Measurements from ENCODE around the gene PRDM16. TPM values are rescaled to one million over a fixed set of nuclear protein-coding genes. Genes with fewer than 3 reads are reported as not detected.

The PRDM16 gene
- total RNA-seq, 1 donor from 2014 or later, result 5.6 TPM

- Histone ChIP-seq H3K36me3 (ENCODE audit: control insufficient read depth, insufficient read depth, low read length) (no peaks in the 10 kb centered on the region), H3K4me3 (ENCODE audit: low read depth, low read length) (no peak overlapping the region), H3K27me3 (ENCODE audit: control insufficient read depth, insufficient read depth, low read length) (peaks cover 18% of the 10 kb centered on the region)
- no peak for TF ChIP-seq CTCF (IDR thresholded peaks at IDR 0.05; ENCODE audit: insufficient read depth, low read length, poor library complexity, severe bottlenecking)
- no peak for DNase-seq (ENCODE audit: low read depth)
Observed at GRCh38 chr1:3168678-3169077, 99.7 kb downstream of the PRDM16 start.

DNA sequence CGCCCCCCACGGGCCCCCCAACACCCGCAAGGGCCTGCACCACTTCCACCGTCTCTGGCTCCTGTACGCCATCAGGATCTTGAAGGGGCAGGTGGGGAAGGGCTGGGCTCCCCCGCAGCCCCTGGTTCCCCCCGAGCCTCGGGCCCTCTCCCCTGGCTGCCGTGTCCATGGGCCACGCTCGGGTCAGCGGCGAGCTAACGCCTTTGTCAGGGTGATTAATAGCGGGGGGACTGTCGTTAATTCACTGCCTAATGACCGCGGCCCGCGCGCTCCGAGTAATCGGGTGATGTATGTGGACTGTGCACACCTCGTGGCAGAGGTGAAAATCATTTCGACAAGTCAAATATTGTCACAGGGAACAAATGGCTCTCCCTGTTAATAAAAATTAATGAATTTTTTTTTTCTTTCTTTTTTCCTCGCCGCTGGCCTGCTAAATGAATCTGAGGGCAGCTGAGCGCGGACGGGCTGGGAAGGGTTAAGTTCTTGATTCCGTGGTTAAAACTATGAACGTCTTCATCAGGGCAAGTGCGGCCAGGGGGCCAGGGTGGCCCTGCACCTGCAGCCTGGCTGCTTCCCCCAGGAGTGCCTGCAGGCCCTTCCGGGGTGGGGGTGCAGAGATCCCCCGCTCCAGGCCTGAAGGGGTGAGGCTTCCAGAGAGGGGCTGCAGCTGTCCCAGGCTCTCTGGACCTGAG lies 100.8 kb downstream of the PRDM16 start:
- no peak for TF ChIP-seq CTCF (IDR thresholded peaks at IDR 0.05; ENCODE audit: insufficient read depth, low read length, poor library complexity, severe bottlenecking)
- Histone ChIP-seq H3K27me3 (ENCODE audit: control insufficient read depth, insufficient read depth, low read length) (peaks cover 18% of the 10 kb centered on the region), H3K36me3 (ENCODE audit: control insufficient read depth, insufficient read depth, low read length) (no peaks in the 10 kb centered on the region), H3K4me3 (ENCODE audit: low read depth, low read length) (no peak overlapping the region)
- DNase-seq (ENCODE audit: low read depth), result no peak

DNA sequence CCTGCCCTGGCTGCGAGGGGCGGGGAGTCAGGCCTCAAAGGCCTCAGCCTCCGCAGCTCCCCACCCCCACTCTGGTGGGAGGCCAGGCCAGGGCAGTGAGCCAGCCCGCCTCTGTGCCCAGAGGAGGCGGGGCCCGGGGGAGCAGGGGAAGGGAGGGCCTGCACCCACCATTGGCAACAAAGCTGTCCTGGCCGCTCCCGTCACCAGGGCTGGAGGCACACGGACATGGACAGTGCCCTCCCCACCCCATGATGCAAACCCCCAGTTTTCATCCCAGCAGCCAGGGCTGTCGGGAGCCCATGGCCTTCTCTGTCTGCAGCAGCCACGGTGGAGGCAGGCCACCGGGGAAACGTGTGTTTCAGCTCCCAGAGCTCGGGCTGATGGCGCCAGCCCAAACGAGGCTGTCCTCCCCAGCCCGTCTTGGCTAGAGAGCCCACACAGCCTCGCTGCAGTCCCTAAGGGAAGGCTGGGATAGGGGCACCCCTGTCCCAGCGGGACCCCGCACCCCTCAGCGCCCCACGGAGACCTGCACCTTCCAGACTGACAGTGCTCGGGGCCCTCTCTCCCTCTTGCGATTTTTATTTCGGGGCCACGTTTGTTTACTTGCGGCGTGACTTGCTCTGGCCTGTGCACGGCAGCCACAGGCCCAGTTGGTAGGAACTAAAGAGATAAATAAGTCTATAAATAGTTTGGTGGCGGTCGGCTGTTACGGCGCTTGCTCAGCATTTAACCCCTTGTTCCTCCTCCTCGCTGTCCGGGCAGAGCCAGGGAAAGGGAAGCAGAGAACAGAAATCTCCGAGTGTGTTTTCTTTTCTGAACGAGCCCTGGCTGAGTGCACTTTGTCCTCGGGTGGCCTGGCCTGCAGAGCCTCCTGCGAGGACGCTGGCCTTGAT lies 101.8 kb downstream of the PRDM16 start:
- TF ChIP-seq CTCF (IDR thresholded peaks at IDR 0.05; ENCODE audit: insufficient read depth, low read length, poor library complexity, severe bottlenecking), result no peak
- Histone ChIP-seq H3K4me3 (ENCODE audit: low read depth, low read length) (no peak overlapping the region), H3K27me3 (ENCODE audit: control insufficient read depth, insufficient read depth, low read length) (peaks cover 18% of the 10 kb centered on the region), H3K36me3 (ENCODE audit: control insufficient read depth, insufficient read depth, low read length) (no peaks in the 10 kb centered on the region)
- DNase-seq (ENCODE audit: low read depth), result no peak

DNA sequence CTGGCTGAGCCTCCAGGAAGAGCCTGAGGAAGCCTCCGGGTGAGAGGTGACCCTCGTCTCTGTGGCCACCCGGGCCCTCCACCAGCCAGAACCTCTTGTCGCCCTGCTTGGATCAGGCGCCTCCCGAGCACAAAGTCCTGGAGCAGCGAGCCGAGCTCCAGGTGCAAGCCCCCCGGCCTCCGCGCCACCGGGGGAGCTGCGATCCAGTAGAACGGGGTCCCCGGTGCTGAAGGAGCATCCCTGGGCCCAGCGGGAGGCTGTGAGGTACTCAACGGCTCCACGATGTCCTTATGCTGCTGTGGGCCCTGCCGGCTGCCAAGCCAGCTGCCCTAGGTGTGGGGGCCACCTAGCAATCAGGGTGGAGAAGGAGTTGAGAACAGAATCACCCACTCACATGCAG lies 102.8 kb downstream of the PRDM16 start:
- H3K27me3 ChIP-seq (ENCODE audit: control insufficient read depth, insufficient read depth, low read length), result peaks cover 18% of the 10 kb centered on the region
- H3K36me3 ChIP-seq (ENCODE audit: control insufficient read depth, insufficient read depth, low read length), result no peaks in the 10 kb centered on the region
- TF ChIP-seq CTCF (IDR thresholded peaks at IDR 0.05; ENCODE audit: insufficient read depth, low read length, poor library complexity, severe bottlenecking), result no peak
- H3K4me3 ChIP-seq (ENCODE audit: low read depth, low read length), result no peak overlapping the region
- DNase-seq (ENCODE audit: low read depth), result no peak

GRCh38 chr1:3172431-3173380 lies 103.7 kb downstream of the PRDM16 start:
- peaks cover 18% of the 10 kb centered on the region for H3K27me3 ChIP-seq (ENCODE audit: control insufficient read depth, insufficient read depth, low read length)
- H3K4me3 ChIP-seq (ENCODE audit: low read depth, low read length), result no peak overlapping the region
- no peaks in the 10 kb centered on the region for H3K36me3 ChIP-seq (ENCODE audit: control insufficient read depth, insufficient read depth, low read length)
- TF ChIP-seq CTCF (IDR thresholded peaks at IDR 0.05; ENCODE audit: insufficient read depth, low read length, poor library complexity, severe bottlenecking), result no peak
- no peak for DNase-seq (ENCODE audit: low read depth)

Measured in kidney epithelial cell (primary cell).